AG09319 (cell line): ENCODE data around the gene SIPA1L3.

Experiments
- DNase-seq: peaks from one replicate; pipeline ENCODE4 v3.0.0-alpha.2; 2010; ENCODE audit warnings: low read depth; ENCODE audit errors: extremely low read depth
- TF ChIP-seq, protein P1 (sequence below): IDR thresholded peaks from 2 replicates; pipeline ENCODE4 v1.5.1; 2011; ENCODE audit warnings: low read depth, mild to moderate bottlenecking, inconsistent platforms, low read length, moderate library complexity

SIPA1L3 gene

GRCh38 chr19:38047049-38047438 is 140.0 kb downstream of the SIPA1L3 start:
- DNase-seq, result no peak
- TF ChIP-seq, protein P1, sequence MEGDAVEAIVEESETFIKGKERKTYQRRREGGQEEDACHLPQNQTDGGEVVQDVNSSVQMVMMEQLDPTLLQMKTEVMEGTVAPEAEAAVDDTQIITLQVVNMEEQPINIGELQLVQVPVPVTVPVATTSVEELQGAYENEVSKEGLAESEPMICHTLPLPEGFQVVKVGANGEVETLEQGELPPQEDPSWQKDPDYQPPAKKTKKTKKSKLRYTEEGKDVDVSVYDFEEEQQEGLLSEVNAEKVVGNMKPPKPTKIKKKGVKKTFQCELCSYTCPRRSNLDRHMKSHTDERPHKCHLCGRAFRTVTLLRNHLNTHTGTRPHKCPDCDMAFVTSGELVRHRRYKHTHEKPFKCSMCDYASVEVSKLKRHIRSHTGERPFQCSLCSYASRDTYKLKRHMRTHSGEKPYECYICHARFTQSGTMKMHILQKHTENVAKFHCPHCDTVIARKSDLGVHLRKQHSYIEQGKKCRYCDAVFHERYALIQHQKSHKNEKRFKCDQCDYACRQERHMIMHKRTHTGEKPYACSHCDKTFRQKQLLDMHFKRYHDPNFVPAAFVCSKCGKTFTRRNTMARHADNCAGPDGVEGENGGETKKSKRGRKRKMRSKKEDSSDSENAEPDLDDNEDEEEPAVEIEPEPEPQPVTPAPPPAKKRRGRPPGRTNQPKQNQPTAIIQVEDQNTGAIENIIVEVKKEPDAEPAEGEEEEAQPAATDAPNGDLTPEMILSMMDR, result no peak

DNA sequence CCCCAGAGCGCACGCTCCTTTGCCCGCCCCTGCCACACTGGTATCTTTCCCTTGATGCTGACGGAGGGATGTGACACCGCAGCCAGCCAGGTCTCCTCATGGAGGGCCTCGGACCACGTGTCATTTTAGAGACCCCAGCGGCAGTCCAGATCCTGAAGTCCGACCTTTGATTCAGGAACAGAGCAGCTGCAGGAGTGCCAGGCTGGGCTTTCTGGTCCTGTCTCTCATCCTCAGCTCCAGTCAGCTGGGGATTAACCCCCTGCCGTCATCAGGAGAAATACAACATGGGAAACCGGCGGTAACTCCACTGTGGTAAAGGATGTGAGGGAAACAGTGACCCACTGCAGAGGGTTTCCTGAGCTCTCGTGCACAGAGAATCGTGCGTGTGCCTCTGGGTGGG is 140.6 kb downstream of the SIPA1L3 start:
- TF ChIP-seq, protein P1, result no peak
- DNase-seq, result no peak

DNA sequence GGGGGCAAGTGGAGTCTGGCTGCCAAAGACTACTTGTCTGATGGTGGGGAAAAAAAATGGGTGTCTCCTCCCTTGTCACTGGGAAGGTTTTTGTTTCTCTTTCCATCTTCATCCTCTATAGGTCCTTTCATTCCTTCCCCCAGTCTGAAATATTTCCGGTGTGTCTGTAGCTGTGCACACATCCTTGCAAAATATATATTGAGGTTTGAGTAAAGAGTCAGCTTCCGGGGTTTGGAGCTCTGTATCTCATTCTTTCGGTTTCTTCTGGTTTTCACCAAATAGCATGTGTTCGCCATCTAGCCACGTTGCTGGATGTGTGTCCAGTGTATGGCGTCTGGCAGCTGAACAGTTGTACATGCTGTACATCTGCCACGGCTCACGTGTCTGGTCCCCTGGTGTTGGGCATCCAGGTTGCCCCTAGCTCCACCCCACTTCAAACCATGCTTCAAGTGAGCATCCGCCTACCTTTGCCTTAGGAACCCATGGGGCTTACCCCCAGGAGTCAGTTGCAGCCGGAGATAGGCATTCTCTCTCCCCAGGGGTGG is 142.2 kb downstream of the SIPA1L3 start:
- TF ChIP-seq, protein P1, result no peak
- DNase-seq, result no peak

GRCh38 chr19:38055010-38055409 is 148.0 kb downstream of the SIPA1L3 start:
- TF ChIP-seq, protein P1, result no peak
- DNase-seq, result no peak

GRCh38 chr19:38055655-38056521 is 148.9 kb downstream of the SIPA1L3 start:
- no peak for DNase-seq
- TF ChIP-seq, protein P1, result no peak

- no peak for DNase-seq
- TF ChIP-seq, protein P1, result no peak
These were observed 149.6 kb downstream of the SIPA1L3 start for GRCh38 chr19:38056646-38057045.

DNA sequence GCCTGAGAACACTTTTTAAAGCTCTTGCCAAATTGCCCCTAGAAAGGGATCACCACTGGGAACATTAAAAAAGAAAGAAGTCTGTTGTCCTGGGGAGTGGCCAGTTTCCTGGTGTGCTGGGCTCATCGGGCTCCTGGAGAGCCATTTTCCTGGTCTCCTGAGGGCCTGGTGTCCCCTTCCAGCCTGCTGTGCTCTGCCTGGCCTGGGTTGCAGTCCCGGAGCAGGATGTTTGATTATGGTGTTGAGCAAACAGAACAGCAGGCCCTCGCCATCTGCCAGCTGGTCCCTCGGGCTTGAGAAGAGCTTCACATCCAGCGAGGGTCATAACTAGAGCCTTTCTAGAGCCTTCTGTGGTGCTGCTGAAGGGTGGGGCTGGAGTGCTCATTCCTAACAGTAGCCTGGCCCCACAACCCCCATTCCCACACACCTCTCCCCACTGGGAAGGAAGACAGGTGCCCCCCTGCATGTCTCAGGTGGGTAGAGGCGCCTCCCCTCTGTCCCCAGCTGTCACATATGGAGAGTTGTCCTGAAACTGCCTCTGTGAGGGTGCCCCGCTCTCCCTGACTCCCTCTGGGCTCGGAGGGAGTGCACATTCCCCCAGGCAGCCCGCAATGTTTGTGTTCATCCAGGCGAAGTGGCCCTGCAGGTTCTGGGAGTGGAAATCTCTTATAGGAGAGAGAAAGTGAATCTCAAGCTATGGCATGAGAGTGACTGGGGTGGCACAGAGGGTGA is 151.1 kb downstream of the SIPA1L3 start:
- TF ChIP-seq, protein P1, result no peak
- DNase-seq, result no peak
